NCI-H1694 (cell line): Measurements from ENCODE around the gene CACNA2D3.

Experiments used
- DNase-seq: peaks from one replicate; lab custom pipeline; 2025; lab: John Stamatoyannopoulos, UW

Gene CACNA2D3

DNA sequence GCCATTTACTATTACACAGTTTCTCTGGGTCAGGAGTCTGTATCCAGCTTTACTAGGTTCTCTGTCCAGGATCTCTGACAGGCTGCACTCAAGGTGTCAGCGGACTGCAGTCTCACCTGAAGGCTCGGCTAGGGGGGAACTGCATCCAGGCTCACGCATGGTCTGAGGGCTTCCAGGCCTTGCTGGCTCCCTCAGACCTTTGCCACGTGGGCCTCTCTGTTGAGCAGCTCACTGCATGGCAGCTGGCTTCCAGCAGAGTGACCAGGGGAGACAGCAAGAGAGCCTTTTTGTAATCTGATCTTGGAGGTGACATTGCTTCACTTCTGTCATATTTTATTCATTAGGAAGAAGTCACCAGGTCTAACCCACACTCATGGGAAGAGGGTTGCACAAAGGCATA lies 152.3 kb downstream of the CACNA2D3 start:
- DNase-seq: no peak

DNA sequence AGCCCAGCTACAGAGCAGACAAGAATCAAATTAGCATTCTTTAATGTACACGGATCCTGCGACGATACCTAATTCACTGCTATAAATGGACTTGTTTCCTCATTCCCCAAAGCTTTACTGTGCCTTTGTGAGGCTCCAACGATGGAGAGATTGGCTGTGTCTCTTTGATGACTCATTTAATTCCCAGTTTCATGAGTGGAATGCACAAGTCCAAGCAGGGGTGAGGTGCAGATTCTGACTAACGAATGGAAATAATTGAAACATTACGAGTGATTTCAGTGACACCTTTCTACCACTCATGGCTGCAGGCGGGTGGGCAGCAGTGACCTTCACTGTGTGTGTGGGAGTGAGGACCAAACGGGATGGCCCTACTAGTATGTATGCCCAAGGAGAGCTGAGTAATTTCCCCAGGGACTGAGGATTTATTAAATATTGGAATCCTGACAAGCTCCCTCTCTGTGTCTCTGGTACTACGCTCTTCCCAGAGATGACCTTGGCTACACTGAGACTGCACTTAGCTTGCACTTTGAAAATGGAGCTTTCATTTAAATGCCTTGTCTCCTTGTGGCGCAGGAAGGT lies 156.7 kb downstream of the CACNA2D3 start:
- DNase-seq: no peak

DNA sequence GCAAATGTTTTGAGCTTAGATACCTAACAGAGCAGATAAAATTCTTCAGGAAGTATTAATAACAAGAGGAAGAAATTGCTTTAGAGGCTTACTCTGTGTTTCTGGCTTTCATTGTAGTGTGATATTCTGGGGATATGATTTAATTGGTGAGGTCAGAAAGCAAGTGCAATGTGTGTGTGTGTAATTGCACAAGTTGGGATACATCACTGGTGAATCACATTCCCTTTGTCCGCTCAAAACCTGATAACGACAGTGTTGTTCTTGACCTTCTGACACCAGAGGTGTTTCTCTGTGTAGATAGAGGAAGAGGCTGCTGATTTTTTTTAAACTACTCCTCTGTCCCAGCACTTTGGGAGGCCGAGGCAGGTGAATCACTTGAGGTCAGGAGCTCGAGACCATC lies 161.1 kb downstream of the CACNA2D3 start:
- DNase-seq: no peak

DNA sequence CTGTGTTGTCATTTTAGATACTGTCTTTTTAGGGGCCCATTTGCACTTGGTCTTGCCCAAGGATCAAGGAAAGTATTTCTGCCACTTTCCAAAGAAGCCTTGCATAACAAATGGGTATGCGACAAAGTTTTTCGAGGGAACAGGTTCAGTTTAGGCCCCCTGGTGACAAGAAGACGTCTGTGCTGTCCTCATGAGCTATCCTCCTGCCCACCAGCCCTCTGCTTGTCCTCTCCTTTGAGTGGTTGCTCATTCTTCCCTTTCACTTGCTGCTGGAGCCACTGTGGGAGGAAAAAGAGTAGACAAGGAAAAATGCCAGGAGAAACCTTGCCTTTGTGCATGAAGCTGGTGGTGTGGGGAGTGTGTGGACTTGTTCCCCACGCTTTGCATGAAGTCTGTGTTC lies 171.9 kb downstream of the CACNA2D3 start:
- DNase-seq: no peak

DNA sequence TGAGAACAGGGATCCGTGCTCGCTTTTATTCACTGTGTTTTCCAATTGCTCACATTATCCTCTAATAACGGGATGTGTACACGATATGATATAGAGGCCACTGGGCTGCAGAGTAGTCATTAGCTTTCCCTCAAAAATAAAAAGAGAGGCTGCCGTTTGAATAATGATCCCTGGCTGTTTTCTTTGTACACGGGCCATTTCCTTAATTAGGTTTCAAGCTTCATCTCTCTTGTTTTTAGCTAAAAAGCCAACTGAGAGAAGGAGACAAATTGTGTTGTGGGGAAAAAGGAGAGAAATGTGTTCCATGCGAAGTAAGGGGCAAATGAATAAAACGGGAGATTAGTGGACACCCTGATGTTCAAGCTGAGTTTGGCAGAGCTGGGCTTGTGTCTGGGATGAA lies 174.2 kb downstream of the CACNA2D3 start:
- DNase-seq: no peak

DNA sequence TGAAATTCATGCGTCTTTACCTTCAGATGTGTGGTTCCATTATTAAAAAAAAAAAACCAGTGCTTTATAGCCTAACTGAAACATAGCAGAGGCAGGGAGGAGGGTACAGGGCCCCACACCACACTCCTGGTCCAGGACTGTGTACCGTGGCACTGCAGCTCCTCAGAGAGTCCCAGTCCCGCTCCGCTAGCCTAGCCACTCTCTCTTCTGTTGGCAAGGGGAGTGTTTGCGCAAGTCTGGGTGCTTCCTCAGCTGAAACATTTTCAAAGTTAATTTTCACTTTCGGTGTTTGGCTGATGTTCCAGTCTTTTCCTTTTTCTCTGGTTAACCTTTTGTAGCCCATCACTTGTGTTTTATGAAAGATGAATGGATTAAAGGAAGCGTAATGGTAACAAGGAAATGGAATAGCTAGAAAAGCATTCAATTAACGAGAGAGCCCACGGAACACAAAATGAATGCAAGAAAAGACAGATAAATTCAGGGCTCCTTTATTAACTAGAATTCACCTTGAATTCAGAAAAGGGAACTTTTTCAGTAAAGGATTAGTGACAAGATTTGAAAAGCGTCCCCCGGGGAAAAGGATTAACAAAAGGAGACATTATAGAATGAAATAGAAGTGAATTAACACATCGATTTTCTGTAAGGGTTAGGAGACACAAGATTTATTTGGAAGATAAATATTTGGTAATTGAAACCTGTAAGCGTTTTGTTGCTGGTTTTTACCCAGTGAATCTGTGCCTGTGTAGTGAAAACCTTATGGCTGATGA lies 177.0 kb downstream of the CACNA2D3 start:
- DNase-seq: no peak

DNA sequence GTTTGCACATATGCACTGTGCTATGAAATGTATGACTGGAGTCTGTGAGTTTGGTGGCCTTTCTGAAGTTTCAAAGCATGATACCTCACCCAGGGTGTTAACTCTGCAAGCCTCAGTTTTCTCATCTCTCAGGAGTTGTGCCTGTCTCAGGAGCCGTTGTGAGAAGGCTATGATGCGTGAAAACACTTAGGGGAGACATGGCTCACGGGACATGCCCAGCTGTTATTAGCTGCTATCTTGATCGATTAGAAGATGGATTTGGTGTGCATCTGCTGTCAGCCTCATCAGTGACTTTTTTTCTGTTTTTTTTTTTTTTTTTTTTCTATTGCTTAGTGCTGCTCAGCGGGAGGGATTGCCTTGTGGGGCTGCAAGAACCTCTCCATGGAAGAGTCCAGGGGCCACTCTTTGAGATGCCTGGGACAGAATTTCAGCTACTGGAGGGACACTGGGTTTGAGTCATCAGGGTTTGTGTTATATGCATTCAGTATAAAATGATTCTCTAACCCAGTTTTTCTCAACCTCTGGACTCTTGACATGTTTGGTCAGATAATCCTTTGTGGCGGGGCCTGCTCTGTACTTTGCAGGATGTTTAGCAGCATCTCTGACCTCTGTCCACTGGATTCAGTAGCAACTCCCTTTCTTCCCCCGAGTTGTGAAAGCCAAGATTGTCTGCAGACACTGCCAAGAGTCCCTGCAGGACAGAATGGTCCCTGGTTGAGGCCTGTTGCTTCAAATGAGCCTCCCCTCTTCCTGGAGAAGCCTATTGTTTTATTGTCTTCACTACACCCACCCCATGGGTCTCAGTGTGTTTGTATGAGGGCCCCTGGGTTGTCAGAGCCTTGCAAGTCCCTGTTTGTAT lies 181.4 kb downstream of the CACNA2D3 start:
- no peak for DNase-seq

DNA sequence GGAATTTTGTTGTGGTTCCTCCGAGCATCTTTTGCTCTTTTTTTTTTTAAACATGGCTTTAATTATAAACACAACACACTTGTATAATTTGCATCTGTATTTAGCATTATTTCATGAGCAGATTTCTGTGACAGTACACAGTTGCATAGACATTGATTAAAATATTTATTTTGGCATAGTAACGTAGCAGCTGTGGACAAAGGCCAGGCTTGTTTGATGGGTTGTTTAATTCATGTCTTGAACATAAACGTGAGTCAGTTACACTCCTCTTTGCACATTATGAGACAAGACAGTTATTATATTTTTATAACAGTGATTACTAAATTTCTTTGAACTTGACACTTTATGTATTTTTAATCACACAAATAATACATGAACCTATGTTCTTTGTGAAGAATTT lies 182.5 kb downstream of the CACNA2D3 start:
- DNase-seq: no peak

DNA sequence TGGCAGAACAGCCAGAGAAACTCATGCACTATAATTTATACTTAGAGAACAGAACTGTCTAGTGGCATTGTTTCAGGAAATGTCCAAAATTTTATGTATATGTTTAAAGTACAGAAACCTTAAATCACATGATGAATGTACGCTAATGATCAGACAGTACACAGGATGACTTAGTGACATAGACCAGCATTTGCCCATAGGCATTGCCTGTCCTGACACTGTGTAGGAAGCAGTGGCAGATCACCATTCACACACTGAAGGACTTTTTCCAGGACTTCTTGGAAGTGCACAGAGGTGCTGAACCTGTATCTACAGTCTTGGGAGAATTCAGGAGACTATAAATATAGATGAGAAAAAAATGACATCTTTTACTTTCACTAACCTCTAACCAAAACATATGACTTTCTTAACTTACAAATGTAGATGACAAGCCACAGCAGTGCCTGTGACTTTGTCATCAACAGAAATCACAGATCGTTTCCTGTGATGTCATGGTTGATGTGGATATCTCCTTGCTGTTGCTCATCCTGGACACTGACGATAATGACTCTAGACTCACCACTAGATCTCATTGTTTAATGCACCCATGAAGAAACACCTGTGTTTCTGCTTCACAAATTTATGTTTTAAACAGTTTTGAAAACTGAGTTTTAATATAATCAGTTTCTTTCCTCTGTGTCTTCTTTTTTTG lies 183.2 kb downstream of the CACNA2D3 start:
- no peak for DNase-seq

DNA sequence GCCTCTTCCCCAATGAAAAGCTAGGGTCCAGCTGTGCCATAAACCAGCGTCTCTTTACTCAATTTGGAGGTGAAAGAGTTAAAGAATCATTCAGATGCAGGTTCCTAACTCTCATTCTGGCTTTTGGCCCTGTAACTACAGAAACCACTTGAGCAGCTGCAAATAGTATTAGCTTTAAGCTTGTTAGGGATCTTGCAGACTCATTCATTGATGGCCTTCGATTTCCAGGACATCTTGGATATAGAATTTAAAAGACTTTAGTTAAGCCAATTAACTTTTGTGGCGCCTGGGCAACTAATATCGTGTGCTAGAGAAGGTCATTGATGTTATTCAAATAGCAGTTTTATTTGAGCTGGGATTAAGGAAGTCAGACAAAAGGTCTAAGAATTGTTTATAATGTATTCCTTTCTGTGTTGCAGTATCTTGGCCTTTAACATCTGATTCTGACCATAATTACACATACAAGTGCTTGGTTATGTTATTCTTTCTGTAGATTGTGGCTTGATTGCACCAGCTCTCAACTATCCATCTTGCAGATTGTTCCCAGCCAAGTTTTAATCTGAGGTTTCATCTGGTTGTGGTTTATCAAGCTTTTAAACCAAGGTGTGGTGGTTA lies 185.3 kb downstream of the CACNA2D3 start:
- no peak for DNase-seq

DNA sequence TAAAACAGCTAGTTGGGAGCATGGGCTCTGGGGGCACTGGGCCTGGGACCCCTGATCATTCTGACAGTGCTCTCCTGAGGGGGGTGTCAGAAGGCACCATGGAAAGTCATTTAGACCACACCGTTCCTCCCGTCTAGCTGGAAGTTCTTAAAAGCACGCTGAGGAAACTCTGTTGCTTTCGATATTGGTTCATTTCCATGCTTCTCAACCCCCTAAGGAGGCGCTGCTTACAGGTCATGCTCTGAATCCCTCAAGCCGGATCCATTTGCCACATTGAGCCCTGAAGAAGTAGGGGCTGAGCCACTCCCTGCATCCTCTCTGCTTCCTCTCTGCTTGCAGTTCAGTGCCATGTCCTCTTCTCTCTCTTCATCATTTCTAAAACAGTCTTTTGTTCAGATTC lies 187.2 kb downstream of the CACNA2D3 start:
- no peak for DNase-seq

DNA sequence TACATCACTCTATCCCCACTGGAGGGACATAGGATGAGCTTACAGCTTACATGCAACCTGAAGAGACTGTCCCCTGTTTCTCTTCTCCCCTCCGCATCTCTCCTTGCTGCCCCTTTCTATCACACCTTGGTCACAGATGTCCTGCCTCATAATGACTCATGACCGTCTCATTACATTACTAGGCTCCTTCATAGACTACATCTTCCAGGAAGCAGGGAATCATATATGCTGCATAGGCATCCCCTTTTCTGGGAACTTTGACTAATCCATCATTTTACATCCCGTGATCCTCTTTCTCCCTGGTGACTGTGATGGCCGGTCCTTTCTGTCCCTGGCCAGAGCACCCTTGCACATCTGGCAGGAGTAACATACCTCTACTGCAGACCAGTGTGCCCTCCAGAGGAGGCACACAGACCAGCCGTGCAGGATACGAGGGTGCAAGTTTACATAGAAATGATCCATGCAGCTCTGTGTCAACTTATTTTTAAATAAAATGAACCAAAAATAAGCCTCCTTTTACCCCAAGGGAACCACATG lies 188.9 kb downstream of the CACNA2D3 start:
- DNase-seq: no peak

DNA sequence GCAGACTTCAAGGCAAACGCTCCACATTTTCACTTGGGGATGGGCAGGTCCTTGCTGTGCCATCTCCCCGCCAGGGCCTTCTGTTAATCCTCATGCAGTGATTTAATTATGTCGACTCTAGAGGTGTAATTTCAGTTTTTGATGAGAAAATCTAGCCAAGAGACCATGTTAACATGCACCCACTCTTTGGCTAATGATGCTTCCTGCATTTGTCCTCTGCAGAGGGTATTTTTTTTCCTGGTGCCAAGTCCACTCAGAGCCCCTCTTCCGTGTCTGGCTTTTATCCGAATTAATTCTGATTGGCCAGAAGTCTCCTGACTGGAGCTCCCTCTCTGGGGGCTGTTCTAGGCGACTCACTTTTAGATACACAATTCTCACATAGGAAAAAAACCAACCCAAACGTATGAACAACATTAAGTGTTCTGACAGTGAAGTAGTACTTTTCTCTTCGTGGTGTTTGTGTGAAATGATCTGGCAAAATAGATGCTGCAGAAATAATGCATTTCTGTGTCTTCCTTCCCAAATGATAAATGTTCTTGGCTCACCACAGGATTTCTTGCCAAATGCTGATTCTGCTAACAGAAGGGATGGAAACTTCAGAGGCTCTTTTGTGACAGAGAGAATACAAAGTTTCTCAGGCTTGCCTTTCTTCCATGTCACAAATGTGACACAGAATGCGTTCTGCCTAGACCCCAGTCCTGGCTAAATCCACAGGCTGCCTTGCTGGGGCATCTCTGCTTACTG lies 190.0 kb downstream of the CACNA2D3 start:
- no peak for DNase-seq

DNA sequence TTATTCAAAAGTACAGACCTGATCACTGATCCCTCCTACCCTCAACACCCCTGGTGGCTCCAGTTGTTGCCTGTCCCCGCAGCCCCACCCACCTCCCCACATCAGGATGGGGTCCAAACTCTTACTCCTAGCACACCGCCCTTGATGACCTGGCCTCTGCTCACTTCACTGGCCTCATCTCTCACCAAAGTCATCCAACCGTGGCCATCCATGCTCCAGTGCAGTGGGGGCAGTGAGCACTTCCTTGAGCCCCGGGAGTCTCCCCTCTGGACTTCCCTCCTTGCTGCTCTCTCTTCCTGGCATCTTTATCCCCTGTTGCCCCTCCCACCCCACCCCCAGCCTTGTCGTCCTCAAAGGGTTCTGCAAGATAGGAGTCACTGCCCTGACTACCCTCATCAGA lies 191.1 kb downstream of the CACNA2D3 start:
- no peak for DNase-seq

DNA sequence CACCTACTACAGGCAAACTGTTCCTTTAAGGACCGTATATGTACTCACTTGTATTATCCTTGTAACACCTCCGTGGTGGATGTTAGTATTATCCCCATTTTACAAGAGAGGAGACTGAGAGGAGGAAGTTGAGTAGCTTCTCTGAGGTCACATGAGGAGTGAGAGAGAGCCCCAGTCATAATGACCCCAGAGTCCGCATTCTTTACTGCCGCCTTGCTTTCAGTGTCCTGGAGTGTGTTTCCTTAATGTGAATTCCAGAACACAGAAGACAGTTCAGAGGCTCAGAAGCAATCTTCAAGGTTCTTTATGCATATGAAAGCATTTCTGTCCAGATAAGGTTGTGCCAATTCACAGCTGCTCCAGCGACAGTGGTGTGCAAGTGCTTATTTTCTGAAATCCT lies 199.2 kb downstream of the CACNA2D3 start:
- no peak for DNase-seq

DNA sequence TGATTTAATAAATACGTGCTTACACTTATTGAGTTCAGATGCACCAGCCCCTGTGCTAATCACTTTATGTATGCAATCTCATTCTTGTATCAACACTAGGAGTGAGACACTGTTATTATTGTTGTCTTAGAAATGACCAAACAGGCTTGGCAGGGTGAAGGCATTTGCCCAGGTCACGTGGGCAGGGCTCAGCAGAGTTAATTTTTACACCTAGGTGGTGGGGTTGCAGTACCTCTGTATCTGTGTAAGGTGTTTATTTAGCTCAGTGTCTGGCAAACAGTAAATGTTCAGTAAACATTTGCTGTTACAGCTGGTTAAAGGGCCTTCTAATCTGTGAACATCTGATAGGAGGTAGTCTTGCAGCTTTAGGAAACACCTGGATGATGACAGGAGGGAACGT lies 200.0 kb downstream of the CACNA2D3 start:
- DNase-seq: no peak

DNA sequence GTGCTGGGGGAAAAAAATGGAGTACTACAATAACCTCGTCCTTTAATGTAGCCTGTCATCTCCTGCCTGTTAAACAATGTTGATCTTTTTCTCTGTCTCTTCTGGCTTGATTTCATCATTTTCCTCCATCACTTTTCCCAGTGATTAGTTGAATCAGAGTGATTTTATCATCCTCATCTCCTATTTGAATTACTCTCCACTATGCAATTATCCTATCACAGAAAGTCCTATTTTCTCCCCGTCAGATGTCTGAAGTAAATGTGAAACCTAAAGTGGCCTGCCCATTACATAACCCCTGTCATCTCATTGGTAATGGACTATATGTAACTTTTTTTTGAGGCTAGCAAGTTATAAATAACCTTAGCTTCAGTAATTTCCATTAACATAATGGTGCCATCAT lies 201.8 kb downstream of the CACNA2D3 start:
- DNase-seq: no peak

DNA sequence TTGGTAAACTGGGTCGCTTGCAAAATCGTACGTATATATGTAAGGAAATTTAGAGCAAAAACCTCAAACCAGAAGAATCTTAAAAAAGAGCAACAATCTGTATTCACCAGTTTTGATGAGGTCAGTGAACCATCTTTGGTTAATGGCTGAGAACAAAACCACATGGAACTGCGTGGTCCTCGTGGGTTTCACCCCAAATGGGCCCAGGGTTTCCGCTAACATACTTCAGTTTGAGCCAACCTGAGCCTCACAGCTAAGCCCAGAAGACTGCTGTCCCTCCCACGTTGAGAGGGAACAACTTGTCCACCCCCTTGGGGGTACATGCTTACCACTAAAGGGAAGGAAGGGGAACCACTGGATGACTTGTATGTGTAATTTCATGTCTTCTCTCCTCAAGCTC lies 204.6 kb downstream of the CACNA2D3 start:
- no peak for DNase-seq

DNA sequence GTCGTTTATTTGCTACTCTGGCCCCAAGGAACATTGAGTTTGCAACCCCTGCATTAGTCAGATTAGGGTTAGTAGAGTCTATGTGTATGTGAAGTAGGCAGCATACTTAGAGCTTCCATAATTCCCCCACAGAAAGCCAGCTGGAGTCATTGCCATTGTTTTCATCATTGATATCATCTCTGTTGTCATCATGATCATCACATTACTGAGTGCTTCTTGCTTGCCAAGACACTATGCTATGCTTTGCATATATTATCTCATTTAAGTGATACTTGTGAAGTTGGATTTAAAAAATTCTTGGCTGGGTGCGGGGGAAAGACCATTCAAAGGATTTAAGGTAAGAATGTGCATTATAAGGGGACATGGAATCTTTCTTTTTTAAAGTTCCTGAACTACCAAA lies 209.0 kb downstream of the CACNA2D3 start:
- no peak for DNase-seq

DNA sequence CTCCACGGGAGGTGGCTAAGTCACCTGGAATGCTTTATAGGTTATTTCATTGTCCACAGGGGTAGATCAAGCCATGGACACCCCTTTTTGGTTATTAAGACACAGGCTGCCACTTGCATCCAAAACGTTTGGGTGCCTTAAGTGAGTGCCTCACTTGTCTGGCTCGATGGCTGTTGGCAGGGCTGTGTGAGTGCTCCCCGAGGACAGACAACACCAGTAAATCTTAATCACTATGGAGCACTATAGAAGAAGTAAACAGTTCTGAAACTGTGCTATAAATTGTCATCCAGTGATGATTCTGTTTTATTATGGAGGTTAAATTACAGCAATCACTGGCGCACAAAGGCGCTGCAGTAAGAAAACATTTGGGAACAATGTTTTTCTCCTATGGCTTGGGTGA lies 215.5 kb downstream of the CACNA2D3 start:
- no peak for DNase-seq

DNA sequence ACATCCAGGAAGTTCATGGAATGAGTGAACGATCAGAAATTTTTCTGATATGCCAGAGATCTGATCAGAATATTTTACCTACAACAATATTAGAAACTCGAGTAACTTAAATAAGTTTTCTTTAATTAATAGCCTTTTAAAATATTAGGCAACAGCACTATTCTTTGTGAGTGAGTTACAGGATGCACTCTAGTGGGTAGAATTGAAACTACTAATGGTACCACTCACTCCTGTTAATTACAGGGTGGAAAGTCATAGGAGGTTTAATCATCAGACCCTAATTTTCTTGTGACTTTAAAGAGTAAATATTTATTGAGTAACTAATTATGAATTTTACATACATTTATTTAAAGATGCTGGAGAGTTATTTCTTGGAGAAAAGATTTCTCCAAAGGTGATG lies 217.3 kb downstream of the CACNA2D3 start:
- DNase-seq: no peak
